Measurements from ENCODE around the gene IGSF21.

IGSF21 gene

DNA sequence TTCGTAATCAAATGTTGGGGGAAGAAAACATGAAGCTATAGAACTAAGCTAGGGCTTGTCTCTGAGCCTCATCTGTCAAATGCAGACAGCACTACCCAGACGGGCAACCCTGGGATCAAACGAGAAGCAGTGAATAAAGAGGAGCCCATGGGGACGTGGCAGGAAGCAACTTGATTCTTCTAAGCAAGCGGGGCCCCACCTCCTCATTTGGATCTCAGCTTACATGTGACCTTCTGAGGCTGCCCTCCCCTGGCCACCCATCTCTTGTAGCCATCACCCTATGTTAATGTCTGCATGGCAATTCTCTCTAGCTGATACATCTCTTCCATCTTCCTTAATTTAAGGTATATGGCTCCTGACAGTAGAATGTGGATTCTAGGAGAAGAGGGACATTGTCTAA lies 171.3 kb downstream of the IGSF21 start:
- DNase-seq = no peak

DNA sequence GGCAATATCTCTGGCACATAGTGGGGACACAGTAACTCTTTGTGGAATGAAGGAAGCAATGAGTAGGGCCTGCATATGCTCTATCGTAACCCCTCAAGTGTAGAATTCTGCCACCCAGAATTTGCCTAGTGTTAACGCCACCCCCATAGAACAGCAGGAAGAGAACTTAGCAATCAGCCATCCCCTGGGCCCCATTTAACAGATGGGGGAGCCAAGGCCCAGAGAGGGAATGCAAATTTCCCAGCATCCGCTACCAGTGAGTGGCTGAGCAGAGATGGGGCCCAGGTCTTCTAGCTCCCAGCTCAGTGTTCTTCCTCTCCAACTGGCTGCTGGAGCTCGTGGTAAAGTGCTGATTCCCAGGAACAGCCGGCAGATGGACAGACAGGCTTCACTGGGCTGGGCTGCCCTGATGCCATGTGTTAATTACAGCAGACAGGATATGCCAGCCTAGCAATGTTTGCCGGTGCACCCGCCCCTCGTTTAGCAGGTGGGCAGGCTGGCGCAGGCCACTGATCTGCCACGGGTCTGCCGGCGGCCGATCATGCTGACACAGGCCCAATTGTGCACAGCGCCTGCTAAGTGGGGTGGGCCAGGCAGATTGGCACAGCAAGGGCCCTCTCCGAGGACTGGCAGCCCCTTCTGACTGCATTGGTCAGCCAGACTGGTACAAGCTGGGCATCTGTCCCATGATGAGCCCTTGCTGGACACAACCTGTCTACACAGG lies 171.9 kb downstream of the IGSF21 start:
- DNase-seq = no peak

DNA sequence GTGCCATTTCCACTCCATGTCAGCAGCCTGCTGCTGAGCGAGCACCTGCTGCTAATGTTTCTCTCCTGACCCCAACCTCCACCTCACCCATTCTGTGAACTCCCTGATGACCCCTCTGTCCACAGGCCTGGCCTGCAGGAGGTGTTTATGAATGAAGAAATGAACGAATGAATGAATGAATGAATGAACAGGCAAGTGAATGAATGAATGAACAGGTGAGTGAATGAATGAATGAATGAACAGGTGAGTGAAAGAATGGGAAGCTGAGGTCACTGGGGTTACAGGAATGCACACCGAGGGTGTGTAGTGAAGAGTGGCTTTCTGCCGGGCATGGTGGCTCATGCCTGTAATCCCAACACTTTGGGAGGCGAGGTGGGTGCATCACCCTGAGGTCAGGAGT lies 173.4 kb downstream of the IGSF21 start:
- DNase-seq = no peak

DNA sequence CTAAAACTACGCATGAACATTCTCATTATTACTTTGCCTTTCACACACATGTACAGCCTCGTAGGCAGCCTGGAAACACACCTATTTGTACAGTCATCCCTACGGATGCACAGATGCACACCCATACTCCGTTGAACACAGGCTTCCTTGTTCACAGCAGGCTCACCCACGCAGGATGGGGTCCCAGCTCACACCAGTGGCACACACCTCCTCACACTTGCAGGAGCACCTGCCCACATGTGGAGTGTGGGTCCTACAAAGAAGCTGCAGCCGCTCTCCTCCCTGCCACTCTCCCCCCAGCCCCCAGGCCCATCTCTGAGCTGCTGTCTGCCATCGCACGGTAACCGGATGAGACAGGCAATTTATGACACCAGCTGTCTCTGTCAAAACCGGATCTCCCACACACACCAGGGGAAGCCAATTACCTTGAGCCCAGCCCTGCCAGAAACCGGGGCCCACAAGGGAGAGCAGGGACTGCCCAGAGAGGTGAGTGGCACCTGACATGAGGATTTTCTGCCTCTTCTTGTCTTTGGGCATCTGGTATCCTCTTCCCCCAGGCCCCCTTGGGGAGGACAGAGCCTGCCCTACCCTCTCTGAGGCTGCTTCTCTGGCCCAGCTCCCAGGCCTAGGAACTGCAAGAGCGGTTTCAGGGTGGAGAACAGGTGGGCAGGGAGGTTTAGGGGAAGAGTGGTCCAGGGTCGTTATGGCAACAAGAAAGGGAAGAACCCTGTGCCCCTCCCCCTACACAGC lies 175.4 kb downstream of the IGSF21 start:
- DNase-seq = no peak

DNA sequence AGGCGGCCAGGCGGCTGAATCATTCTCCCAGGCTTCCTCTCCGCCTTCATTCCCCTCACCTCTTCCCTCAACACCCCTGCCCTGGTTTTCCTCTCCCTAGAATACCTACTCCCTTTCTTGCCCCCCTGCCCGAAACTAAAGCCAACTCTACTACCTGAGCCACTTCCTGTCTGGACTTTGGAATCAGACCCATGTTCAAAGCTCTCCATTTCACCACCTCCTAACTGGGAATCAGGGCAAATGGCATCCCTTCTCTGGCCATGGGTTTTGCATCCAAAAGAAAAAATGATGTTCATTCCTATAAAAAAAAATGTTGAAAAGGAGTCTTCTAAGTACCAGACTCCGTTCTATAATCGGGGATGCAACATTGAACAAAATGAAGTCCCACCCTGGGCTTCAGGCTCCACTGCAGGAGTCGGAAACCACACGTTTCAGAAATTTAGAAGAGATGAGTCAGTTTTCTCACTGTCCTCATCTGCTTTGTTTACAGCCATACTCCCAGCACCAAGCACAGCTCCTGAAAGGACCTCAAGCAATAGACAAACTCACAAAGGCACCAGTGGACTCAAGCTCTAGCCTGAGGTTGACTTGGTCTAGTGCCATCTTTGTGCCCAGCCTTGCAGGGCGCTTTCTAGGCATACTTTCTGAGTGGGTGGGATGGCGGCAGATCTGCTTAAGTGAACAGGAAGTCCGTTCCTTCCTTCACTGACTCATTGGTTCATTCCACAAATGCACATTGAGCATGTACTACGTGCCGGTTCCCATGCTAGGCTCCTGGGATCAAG lies 176.2 kb downstream of the IGSF21 start:
- no peak for DNase-seq

DNA sequence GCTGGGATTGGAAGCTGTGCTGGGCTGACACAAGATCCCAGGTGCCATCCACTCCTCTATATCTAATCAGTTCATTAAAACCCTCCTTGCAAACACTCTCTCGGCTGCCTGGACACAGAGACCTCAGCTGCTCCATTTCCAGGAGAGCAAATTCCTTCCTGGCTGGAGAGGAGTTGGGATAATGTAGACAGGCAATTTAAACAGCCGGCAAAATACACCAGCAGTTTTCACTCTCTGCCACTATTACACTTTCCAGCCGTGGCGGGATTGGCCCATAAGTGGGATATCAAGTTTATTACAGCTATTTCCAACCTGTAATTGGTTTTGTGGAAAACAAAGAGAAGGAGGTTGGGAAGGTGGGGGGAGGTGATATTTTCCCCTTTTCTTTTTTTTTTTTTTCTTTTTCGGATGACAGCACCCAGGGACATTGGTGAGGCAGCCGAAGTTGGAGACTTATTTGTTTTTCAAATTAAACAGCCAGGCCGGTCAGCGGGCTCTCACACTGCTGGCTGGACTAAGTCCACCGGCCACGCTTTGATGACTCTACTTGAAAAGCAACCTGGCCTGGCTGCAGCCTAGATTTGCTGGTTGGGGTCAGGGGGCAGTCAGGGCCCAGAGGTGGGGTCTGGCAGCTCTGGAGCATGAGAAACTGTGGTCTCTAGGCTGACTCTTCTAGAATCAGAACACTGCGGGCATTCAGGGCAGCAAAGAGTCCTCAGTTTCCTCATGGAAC lies 177.4 kb downstream of the IGSF21 start:
- no peak for DNase-seq

DNA sequence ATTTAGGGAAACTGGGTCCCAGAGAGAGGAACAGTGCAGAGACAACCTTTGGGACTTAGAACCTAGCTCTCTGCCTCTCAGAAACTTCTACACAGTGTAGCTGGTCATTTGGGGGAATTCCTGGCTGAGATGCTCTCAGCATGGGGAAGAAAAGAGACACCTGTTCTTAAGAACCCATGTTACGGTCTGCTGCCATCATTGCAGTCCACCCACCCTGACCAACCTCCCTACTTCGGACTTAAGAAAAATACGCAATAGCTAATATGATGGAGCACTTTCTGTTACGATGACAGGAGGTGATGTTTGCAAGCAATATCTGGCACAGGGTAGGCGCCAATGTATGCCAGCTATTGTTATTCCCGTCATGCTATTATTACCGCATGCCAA lies 177.9 kb downstream of the IGSF21 start:
- DNase-seq = no peak

DNA sequence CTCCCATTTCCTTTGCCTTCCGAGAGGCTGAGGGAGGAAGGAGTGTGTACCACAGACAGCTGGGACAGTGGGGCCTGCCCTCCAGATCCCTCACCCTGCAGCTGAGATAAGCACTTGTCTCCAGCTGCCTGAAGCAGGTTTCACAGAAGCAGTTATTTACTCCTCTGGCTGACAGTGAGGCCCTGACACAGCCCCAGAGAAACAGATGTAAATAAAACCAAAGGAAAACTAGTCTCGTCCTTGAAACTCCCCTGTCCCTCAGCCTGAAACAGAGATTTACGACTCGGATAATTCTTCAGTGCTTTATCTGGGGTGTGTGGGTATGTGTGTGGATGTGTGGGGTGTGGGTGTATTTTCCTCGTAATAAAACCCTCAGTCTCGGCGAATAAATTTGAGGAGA lies 181.1 kb downstream of the IGSF21 start:
- no peak for DNase-seq

DNA sequence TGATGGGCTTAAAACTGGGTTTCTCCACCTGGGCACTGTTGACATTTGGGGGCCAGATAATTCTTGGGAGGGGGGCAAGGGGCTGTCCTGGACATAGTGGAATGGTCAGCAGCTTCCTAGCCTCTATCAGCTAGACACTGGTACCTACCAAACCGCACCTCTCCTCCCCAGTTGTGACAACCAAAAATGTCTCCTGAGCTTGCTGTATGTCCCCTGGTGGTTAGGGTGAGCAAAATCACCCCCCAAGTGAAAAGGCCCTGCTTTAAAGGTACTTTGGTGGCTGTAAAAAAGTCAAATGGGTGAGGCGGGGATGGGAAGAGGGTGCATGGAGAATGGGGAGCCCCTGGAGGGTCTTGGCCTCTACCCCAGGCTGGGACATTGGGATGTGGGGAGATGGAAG lies 182.0 kb downstream of the IGSF21 start:
- DNase-seq = no peak

DNA sequence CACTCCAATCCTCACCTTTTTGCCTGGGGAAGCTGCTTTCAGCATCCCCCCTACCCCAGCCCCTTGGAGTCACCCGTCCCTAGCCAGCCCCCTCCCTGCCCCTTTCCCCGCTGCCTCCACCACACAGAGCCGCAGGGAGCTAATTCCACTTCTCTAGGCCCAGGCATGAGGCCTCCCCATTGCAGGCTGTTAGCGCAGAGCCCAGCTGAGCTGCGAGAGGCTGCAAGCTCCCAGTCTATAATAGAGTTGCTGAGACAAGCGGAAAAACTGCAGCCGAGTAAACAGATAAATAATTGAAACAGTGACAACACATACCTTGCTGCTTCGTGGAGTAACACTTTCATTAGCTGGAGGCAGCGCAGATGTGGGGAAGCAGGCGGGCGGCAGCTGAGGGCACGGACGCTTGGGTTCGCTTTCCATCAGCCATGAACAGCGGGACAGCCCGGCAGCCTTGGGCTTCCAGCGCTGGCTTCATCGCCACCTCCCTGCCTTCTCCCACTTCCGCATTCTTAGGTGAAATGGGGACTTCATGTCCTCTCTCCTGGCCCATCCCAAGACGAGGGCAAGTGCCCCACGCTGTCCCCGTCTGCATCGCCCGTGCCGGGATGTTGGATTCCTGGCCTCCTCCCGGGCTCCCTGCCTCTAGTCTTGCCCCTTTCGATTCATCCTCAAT lies 183.3 kb downstream of the IGSF21 start:
- DNase-seq = no peak

DNA sequence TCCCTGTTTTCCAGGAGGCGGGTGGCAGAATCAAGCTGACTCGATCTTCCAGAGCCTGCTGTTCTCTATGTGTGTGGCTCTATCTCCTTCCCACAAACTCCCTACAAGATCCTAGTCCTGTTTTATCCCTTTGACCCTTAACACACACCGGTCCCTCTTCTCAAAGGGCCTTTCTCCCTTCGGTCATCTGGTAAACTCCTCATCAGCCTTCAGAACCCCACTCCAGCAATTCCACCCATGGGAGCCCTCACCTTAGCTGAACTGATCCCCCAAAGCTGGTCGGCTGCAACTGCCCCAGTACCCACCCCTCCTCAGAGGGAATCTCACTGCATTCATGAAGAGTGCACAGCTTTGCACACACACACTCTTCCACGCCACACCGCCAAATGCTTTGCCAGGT lies 184.9 kb downstream of the IGSF21 start:
- no peak for DNase-seq

DNA sequence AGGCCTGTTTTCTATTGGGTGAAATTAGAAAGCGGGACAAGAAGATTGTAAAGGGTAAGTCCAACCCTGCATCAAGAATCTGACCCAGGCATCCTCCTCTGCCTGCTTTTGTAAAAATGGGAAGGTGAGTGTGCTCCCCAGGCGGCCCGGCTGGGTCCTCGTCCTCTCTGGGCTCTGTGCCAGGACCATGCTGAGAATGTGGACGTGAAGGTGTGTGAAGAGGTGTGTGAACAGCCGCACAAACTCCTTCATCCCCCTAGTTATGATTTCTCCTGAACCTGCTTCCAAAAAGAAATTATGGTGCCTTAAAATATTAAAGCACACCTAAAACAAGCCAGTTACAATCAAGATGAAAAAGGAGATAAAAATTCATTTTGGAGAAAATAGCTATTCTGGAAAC lies 185.7 kb downstream of the IGSF21 start:
- no peak for DNase-seq

DNA sequence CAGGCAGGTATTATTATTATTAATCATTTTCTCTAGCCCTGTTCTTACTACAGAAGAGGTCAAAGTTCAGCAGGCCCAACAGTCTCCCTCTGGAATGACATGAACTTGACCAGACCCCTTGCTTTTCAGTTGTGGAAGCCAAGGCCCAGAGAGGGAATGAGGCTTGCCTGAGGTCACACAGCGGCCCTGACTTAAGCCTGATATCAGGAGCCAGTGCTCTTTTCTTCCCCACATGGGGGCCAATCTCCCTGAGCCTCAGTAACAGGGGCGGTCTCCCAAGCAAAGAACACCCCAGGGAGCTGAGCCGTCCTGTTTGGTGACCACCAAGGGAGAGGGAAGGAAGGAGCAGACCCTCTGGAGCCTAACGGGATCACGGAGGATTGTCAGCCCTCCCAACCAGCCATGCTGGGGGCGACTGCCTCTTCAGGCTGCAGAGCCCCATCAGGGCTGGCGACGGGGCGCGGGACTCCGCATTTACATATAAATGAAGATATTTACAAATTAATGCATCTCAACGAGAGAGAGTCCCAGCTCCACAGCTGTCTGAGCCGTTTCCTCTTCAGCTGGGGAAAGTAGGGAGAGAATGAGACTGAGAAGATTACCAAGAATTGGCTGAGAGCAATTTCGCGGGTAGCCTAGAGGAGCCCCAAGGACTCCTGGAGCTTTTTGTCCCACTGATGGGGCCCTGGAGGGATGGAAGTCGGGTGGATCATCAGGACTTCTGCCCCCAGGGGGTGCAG lies 187.0 kb downstream of the IGSF21 start:
- no peak for DNase-seq

DNA sequence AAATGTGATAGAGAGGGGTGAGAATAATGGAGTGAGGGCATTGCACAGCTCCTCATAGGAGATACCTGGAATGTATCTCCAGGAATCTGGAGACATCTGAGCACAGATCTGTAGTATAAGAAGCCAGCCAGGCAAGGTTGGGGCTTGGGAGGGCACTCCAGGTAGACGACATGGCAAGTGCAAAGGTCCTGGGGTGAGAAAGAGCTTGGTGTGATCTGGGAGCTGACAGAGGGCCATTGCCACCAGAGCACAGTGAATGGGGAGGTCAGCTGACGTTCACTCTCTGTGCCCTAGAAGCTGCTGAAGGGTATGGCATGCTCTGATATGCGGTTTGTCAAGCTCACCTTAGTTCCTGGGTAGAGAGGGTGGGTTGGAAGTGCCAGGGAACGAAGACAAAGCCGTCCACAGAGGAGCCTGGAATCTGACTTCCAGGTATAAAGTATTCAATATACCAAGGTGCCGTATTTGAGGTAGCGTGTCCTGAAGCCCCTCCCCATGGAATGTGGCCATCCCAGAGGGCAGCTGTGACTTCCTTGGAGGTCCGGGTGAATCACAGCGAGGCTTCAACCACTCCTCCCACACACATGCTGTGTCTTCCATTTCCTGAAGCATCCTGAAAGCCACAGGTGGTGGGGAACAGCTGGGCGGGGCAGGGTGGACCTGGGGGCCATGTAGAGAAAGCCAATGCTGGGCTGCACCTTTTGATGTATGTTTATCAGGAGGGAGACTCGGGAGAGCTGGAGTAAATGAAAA lies 190.5 kb downstream of the IGSF21 start:
- no peak for DNase-seq

DNA sequence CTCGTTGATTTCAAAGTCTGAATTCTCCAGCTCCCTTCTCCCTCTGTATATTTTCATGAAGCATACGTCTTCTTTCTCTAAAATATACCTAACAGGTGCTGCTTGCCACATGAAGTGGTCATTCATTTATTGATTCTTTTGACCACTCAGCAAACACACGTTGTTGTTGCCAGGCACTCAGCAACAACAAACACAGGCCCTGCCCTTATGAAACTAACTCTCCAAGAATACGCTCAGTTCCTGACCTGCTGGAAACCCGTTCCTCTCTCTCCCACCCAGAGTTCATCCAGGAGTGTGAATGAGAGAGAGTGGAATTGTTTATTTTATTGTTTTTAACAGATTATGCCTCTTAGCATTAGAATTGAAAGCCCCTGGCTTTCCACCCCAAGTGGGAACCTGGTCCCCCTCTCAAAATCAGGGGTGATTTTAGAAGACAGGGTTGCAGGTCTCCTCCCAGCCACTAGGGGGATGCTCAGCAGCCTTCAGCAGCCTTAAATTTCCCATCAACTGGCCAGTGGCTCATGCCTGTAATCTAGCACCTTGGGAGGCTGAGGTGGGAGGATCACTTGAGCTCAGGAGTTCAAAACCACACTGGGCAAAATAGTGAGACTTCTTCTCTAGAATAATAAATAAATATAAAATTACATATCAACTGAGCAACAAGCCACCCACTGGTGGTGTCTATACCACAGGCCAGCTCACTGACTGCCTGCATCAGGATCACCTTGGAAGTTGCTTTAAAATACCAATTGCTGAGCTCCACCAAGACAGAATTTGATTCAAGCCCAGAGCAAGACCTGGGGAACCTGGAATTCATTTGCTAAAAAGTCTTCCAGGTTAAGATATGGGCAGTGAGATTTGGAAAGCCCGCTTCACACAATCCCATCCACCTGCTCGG lies 192.1 kb downstream of the IGSF21 start:
- DNase-seq = no peak

DNA sequence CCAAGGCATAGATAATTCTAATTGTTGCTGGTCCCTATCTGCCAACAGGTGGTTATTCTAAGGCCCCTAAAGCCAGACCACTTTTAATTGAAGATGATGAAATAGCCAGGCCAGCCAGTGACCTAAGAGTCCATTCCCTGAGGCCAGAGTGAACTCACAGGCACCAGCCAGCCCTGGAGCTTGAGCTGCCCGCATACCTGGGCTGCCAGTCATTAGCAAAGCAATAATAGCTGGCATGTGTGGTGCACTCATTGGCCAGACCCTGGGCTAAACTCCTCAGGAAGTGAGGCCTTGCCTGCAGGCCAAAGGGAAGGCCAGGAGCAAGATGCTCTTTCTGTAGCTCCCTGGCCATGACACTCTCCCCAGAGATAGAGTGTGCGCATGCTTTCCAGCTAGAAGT lies 192.8 kb downstream of the IGSF21 start:
- no peak for DNase-seq

DNA sequence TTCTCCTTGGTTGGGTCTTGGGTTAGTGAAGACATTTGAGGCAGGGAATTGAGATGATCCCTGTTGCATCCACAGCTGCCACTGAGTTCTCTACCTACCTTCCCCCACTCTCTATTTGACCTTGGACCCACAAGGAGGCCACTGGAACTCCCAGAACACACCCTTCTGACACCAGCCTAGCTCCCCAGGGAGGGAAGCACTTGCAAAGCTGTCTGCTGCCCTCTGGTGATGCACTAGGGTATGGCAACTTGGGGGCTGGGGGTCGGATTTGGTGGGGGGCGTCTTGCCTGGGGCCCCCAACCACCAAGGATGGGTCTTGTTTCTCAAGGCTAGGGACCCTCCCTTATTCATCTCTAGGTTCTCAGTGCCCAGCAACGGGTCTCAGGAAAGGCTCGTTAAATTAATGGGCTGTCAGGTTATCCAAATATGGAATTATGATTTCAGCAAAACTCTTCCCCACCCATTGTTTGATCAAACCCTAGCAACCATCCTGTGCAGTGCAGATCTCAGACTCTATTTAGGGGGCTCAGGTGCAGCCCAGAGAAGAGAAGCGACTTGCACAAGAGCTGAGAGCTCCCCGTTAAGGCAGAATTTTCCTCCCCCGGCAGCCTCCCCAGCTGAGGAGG lies 195.3 kb downstream of the IGSF21 start:
- no peak for DNase-seq

DNA sequence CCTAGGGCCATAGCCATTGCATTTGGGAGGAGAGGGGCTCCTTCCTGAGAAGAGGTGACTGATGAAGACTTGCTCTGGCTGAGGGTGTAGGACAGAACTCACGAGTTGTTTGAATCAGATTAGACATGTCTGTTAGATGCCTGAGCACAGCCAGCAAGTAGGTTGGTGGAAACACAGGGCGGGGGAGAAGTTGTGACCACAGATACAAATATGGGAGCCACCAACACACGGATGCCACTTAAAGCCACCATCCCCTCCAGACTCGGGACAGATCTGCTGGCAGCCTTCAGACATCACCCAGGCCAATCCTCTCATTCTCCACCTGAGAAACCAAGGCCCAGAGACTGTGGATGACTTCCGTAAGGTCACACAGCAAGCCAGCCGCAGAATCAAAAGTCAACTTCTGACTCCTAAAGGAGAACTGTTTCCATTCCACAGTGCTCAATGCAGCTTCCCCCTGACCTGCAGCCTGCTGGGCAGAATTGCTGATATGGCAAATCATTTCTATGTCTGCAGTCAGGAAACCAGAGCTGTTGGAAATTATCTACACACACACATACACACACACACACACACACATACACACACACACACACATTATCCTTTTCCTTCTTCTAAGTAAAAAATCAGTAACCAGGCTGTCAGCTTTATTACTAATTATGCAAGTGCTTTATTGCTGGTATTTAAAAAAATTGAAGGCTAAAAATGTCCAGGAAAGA lies 196.7 kb downstream of the IGSF21 start:
- no peak for DNase-seq

All from T-helper 9 cell (primary cell).